CD4-positive, alpha-beta T cell treated with Interleukin-15 for 4 hours (primary cell): ENCODE results near the gene PLEKHN1.

Experiments used
- DNase-seq: peaks from one replicate; pipeline ENCODE4 v3.0.0-alpha.2; 2020; ENCODE audit warnings: low spot score

PLEKHN1 gene

GRCh38 chr1:1024149-1024770 is 58.0 kb downstream of the PLEKHN1 start:
- no peak for DNase-seq

- DNase-seq, result no peak
These were observed 58.8 kb downstream of the PLEKHN1 start for GRCh38 chr1:1024771-1025699.
